IPS-18a (cell line): ENCODE measurements around the gene ZNF423.
A peak's percentile ranks its signal among the peaks of the same experiment; 100 is the strongest.

Experiments used
- H3K27ac ChIP-seq: one replicate; pipeline ENCODE4 v1.5.1; 2013; ENCODE audit warnings: low read length
- H3K27me3 ChIP-seq: one replicate; pipeline ENCODE4 v1.6.1; 2013; ENCODE audit warnings: mild to moderate bottlenecking, low read length; ENCODE audit not compliant: control insufficient read depth, insufficient read depth
- H3K36me3 ChIP-seq: one replicate; pipeline ENCODE4 v1.6.1; 2013; ENCODE audit warnings: low read depth, low read length; ENCODE audit not compliant: control insufficient read depth
- H3K4me1 ChIP-seq: one replicate; pipeline ENCODE4 v1.6.1; 2013; ENCODE audit warnings: low read depth, low read length; ENCODE audit not compliant: control insufficient read depth
- H3K4me3 ChIP-seq: one replicate; pipeline ENCODE4 v1.5.1; 2013; ENCODE audit warnings: low read length
- H3K9ac ChIP-seq: one replicate; pipeline ENCODE4 v1.6.1; 2013; ENCODE audit warnings: mild to moderate bottlenecking, low read length, moderate library complexity
- H3K9me3 ChIP-seq: one replicate; pipeline ENCODE4 v1.6.1; 2013; ENCODE audit warnings: low read depth, low read length; ENCODE audit not compliant: control insufficient read depth

Gene ZNF423

GRCh38 chr16:49594153-49594552, 261.8 kb downstream of the ZNF423 start:
- Histone ChIP-seq H3K36me3 (no peaks in the 10 kb centered on the region), H3K9ac (no peak overlapping the region), H3K27me3 (no peaks in the 10 kb centered on the region), H3K4me3 (no peak overlapping the region), H3K4me1 (peaks cover 54% of the 10 kb centered on the region), H3K9me3 (no peaks in the 10 kb centered on the region), H3K27ac (no peak overlapping the region)

DNA sequence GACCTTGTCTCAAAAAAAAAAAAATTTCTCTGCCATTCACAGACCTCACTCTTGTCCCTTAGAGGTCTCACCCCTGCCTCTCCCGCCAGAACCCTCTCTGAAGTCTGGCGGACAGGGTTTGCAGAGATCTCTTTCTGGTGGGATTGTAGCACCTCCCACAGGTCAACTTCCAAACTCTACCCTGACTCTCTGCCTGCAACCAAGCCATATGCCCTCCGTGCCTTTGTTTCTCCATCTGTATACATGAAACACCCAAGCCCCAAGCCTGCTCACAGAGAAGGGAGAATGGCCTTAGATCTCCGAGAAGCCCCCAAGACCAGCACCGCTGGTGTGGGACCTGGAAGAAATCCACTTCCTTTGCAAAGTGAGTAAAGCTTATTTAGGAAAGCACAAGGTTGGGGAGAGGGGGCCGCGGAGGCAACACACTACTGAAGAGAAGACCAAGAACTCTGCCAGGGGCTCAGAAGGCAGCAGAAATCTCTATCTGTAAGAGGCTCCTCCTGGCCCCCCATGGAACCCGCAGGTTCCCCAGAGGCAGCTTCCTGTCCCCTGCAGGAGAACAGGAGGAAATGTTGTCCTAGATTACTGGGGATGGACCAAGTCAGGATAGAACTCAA, 262.4 kb downstream of the ZNF423 start:
- H3K9me3 ChIP-seq, result no peaks in the 10 kb centered on the region
- peaks cover 60% of the 10 kb centered on the region for H3K4me1 ChIP-seq
- no peaks in the 10 kb centered on the region for H3K36me3 ChIP-seq
- H3K27ac ChIP-seq, result no peak overlapping the region
- H3K27me3 ChIP-seq, result no peaks in the 10 kb centered on the region
- no peak overlapping the region for H3K4me3 ChIP-seq
- no peak overlapping the region for H3K9ac ChIP-seq

DNA sequence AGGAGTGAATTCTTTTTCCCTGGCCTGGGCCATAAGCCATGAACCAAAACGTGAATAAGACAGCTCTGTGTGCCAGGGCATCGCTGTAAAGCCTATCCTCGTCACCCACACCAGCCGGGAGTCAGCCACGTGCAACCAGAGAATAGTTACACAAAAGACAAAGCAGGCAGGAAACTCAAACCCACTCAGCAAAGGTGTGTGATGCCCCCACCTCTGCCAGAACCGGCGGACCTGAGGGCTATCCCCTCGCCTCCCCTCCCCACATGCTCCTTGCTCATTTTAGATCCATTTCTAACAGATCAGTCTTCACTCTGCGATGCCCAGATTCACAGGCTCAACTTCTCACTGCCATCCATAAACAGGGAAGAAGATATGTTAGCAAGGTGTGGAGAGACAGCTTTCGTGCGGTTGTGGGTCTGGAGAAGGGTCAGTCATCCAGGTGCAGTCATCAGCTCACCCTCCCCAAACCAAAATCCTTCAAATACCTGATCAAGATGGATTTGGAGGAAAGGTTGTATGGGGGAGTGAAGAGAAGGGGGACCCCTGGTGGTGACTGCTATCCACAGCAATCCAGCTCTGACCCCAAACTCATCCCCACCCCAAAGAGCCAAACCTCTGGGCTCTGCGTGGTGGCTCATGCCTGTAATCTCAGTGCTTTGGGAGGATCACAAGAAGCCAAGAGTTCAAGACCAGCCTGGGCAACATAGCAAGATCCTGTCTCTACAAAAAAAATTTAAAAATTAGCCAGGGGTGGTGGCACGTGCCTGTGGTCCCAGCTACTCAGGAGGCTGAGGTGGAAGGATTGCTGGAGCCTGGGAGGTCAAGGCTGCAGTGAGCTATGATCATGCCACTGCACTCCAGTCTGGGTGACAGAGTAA, 263.1 kb downstream of the ZNF423 start:
- no peaks in the 10 kb centered on the region for H3K9me3 ChIP-seq
- H3K36me3 ChIP-seq, result no peaks in the 10 kb centered on the region
- no peak overlapping the region for H3K9ac ChIP-seq
- H3K4me3 ChIP-seq, result no peak overlapping the region
- peaks cover 59% of the 10 kb centered on the region for H3K4me1 ChIP-seq
- no peaks in the 10 kb centered on the region for H3K27me3 ChIP-seq
- H3K27ac ChIP-seq, result no peak overlapping the region

- Histone ChIP-seq H3K27ac (no peak overlapping the region), H3K27me3 (no peaks in the 10 kb centered on the region), H3K4me1 (peaks cover 47% of the 10 kb centered on the region), H3K9ac (no peak overlapping the region), H3K36me3 (no peaks in the 10 kb centered on the region), H3K9me3 (no peaks in the 10 kb centered on the region), H3K4me3 (no peak overlapping the region)
Measured at GRCh38 chr16:49590166-49590871, 265.6 kb downstream of the ZNF423 start.

DNA sequence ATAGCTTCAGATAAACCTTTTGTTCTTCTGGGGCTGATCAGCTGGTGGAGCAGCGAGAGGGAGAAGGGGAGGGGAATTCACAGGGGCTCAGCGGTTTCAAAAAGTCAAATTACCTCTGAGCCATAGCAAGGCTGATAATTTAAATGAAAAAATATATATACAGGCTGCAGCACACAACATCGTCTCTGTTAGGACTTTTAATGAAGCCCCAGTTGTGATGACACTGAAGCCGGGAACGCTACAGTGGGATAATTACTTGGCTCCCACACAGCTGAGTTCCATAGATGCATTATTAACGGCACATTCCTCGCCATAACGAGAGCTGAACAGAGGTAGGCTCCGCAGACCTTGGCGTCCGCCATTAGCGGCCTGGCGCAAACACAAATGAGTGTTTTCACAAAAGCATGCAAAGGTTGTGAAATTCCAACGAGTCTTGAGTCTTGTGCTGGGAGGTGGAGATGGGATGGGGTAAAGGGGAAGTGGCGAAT, 266.3 kb downstream of the ZNF423 start:
- Histone ChIP-seq H3K9me3 (no peaks in the 10 kb centered on the region), H3K4me1 (peaks cover 40% of the 10 kb centered on the region), H3K9ac (peak overlapping the region; percentile 39), H3K36me3 (no peaks in the 10 kb centered on the region), H3K27me3 (no peaks in the 10 kb centered on the region), H3K27ac (peak overlapping the region; percentile 70), H3K4me3 (peak overlapping the region; percentile 22)

DNA sequence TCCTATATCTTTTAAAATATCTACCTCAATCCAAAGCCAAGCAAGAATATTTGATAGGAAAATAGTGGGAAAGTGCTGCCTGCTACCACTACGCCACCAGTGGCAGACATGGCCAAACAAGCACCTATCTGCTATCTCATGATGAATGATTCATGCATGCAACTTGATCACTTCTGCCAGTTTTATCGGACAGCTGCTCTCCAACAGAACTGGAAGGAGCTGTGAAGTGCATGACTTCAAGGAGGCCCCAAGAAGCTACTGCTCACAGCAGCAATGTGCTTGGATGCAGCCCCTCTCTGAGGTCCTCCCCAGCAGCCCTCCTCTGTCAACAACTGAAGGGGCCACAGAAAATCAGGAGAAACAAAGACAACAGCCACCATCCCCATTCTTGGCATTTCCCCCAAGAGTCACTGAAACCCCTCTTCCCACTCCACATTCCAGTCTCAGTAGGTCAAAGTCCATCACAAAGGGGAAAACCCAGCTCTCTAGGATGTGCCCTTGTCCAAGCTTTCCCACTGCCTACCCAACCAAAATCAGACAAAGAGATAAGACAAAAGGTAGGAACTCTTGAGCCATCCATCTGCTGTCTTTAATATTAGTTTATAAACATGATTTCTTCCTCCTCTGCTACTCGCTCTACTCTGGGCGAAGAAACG, 267.1 kb downstream of the ZNF423 start:
- no peaks in the 10 kb centered on the region for H3K36me3 ChIP-seq
- peak overlapping the region; percentile 22 for H3K4me3 ChIP-seq
- no peaks in the 10 kb centered on the region for H3K9me3 ChIP-seq
- H3K27me3 ChIP-seq, result no peaks in the 10 kb centered on the region
- H3K9ac ChIP-seq, result peak overlapping the region; percentile 39
- peaks cover 37% of the 10 kb centered on the region for H3K4me1 ChIP-seq
- H3K27ac ChIP-seq, result peak overlapping the region; percentile 70

- Histone ChIP-seq H3K4me1 (peaks cover 36% of the 10 kb centered on the region), H3K9me3 (no peaks in the 10 kb centered on the region), H3K9ac (no peak overlapping the region), H3K27ac (no peak overlapping the region), H3K36me3 (no peaks in the 10 kb centered on the region), H3K4me3 (no peak overlapping the region), H3K27me3 (no peaks in the 10 kb centered on the region)
Measured at GRCh38 chr16:49588026-49588425, 267.9 kb downstream of the ZNF423 start.

GRCh38 chr16:49587511-49587910, 268.4 kb downstream of the ZNF423 start:
- Histone ChIP-seq H3K9ac (no peak overlapping the region), H3K4me1 (peaks cover 31% of the 10 kb centered on the region), H3K27me3 (no peaks in the 10 kb centered on the region), H3K4me3 (no peak overlapping the region), H3K36me3 (no peaks in the 10 kb centered on the region), H3K27ac (no peak overlapping the region), H3K9me3 (no peaks in the 10 kb centered on the region)

DNA sequence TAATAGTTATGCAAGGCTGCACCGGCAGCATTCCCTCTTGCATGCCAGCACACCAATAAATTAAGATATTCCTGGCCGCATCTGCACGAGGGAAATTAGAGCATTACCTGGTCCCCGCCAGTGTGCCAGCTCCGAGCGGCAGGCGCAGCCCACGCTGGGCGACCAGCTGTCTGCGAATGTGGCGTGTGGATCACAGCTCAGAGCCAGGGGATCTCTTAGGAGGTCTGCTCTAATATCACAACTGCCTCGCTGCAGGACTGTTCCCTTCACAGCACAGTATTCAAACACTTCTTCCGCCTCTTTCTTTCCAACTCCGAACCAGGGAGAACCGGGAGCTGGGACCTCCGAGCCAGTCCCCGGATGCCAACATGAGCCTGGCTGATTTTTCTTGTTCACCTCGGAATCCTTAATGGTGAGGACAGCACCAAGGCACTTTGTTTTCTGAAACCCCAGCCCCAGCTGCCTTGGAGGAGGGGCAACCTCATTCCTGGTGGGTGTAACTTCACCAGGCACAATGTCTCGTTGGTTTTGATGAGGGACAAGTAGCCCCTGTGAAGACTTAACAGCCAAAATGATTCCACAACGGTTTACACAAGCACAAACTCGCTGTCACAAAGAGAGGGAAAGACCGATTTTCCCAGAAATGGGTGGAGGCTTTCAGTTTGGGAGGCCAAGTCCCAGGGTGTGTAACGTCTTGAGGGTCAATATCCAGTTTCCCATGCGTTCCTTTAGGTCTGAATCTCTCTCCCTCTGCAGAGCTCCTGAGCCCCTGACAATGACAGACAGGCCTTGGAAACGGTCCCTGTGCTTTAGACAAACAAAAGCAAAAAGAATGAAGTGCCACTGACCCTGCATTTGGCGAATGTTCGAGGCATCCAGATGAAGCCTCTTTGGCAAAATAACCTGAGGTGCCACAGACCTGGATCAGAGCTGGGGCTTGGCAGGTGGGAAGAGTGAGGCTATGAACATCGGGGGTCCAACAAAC, 269.2 kb downstream of the ZNF423 start:
- H3K9me3 ChIP-seq, result no peaks in the 10 kb centered on the region
- peaks cover 35% of the 10 kb centered on the region for H3K4me1 ChIP-seq
- no peaks in the 10 kb centered on the region for H3K27me3 ChIP-seq
- no peaks in the 10 kb centered on the region for H3K36me3 ChIP-seq
- H3K4me3 ChIP-seq, result no peak overlapping the region
- no peak overlapping the region for H3K9ac ChIP-seq
- H3K27ac ChIP-seq, result no peak overlapping the region

- peaks cover 37% of the 10 kb centered on the region for H3K4me1 ChIP-seq
- no peaks in the 10 kb centered on the region for H3K9me3 ChIP-seq
- H3K27me3 ChIP-seq, result no peaks in the 10 kb centered on the region
- H3K4me3 ChIP-seq, result no peak overlapping the region
- H3K27ac ChIP-seq, result no peak overlapping the region
- H3K9ac ChIP-seq, result no peak overlapping the region
- H3K36me3 ChIP-seq, result no peaks in the 10 kb centered on the region
Measured at GRCh38 chr16:49585143-49585832, 270.6 kb downstream of the ZNF423 start.
